MCF 10A (cell line): Measurements from ENCODE around the gene RHD. TPM values are rescaled to one million over a fixed set of nuclear protein-coding genes. Genes with fewer than 3 reads are reported as not detected.
"Not testable (repeated sequence)": the region's sequence is repeated elsewhere in the genome, so short reads cannot be mapped to it uniquely, and the experiment has no call there.

Experiments
- BruUV-seq: library from RNA; stranded (reverse); fragments of 400-500 nt; replicated peaks from 2 replicates; lab custom pipeline; 2021; lab: Mats Ljungman, UMichigan
- CTCF ChIA-PET: fragments of 300-600 bp; sonication (Branson Sonifier 250); formaldehyde crosslinking; extraction: SDS; loops from one replicate; lab custom pipeline; 2021; ENCODE audit warnings: antibody characterized with exemption, inconsistent platforms; lab: Yijun Ruan, JAX
- POLR2A ChIA-PET: fragments of 300-600, 350-650 bp; sonication (Branson Sonifier 250); formaldehyde crosslinking; extraction: SDS; loops from one replicate; lab custom pipeline; 2020; ENCODE audit warnings: antibody characterized with exemption, inconsistent platforms; lab: Yijun Ruan, JAX
- DNase-seq: peaks from one replicate; pipeline ENCODE4 v3.0.0-alpha.2; 2018; ENCODE audit not compliant: unreplicated experiment
- H3K27ac Mint-ChIP-seq: one replicate; pipeline ENCODE4 v1.8.0; 2022; ENCODE audit warnings: mild to moderate bottlenecking, low read depth, mixed read lengths; ENCODE audit not compliant: unreplicated experiment
- H3K27me3 Mint-ChIP-seq: one replicate; pipeline ENCODE4 v1.8.0; 2022; ENCODE audit warnings: mixed read lengths; ENCODE audit not compliant: insufficient read depth, unreplicated experiment
- H3K36me3 Mint-ChIP-seq: one replicate; pipeline ENCODE4 v1.8.0; 2022; ENCODE audit warnings: mild to moderate bottlenecking, moderate library complexity, mixed read lengths; ENCODE audit not compliant: insufficient read depth, unreplicated experiment
- H3K4me1 Mint-ChIP-seq: one replicate; pipeline ENCODE4 v1.8.0; 2022; ENCODE audit warnings: mixed read lengths; ENCODE audit not compliant: insufficient read depth, unreplicated experiment
- H3K4me3 Mint-ChIP-seq: one replicate; pipeline ENCODE4 v1.8.0; 2022; ENCODE audit warnings: mild to moderate bottlenecking, moderate library complexity, mixed read lengths; ENCODE audit not compliant: unreplicated experiment
- H3K9me3 Mint-ChIP-seq: one replicate; pipeline ENCODE4 v1.8.0; 2022; ENCODE audit warnings: mixed read lengths; ENCODE audit not compliant: unreplicated experiment
- CTCF ChIP-seq: fragments of 200-600 bp; IDR thresholded peaks from one replicate; pipeline ENCODE4 v1.8.0; 2022; ENCODE audit warnings: antibody characterized with exemption, mild to moderate bottlenecking; ENCODE audit not compliant: unreplicated experiment
- intact Hi-C: fragments of 100-400 bp; cut with micrococcal nuclease; formaldehyde crosslinking; loops from 2 replicates; pipeline ENCODE4 v1.14.1; 2022
- total RNA-seq: library from RNA; stranded (reverse); gene quantifications from 2 replicates; pipeline ENCODE4 v1.2.3, GENCODE V29; 2022

RHD gene
- total RNA-seq, 1 experiment from 2014 or later = not detected

- CTCF ChIA-PET = interaction anchor here (0.7 kb wide), 1 partner anchor 15 kb away, joined by 4 read pairs; no protein-coding TSS in a partner anchor
- POLR2A ChIA-PET, H3K9me3 Mint-ChIP-seq, H3K36me3 Mint-ChIP-seq, BruUV-seq, H3K27me3 Mint-ChIP-seq, intact Hi-C loops, H3K27ac Mint-ChIP-seq, H3K4me1 Mint-ChIP-seq, DNase-seq: not testable (repeated sequence)
- peak overlapping the region; percentile 88 for H3K4me3 Mint-ChIP-seq
Measured at GRCh38 chr1:25336922-25337354, 64.6 kb downstream of the RHD start.

- H3K36me3 Mint-ChIP-seq, CTCF ChIA-PET, H3K27me3 Mint-ChIP-seq, H3K4me1 Mint-ChIP-seq, intact Hi-C loops, DNase-seq, H3K9me3 Mint-ChIP-seq: not testable (repeated sequence)
- TSS peak; percentile 71 for BruUV-seq
- POLR2A ChIA-PET = interaction anchor here (1.5 to 3.2 kb wide), 7 partner anchors 90 to 107 kb away, joined by 4 to 25 read pairs (median 14); partner anchors contain the start of genes MACO1, RSRP1 and SYF2
- Mint-ChIP-seq H3K4me3 (peak overlapping the region; percentile 89), H3K27ac (peak overlapping the region; percentile 88)
Measured at GRCh38 chr1:25337483-25338187, 65.3 kb downstream of the RHD start.

GRCh38 chr1:25338188-25338981, 66.1 kb downstream of the RHD start, which contains the start of gene TMEM50A:
Gene TMEM50A (plus strand): TSS chr1:25338334. CDS start chr1:25340487, 2,153 bp downstream.
- no TSS peak for BruUV-seq
- H3K27ac Mint-ChIP-seq = peak within 1 kb of the TSS; percentile 88
- peaks cover 10% of the 10 kb centered on the region for H3K4me1 Mint-ChIP-seq
- H3K36me3 Mint-ChIP-seq = peaks cover 11% of the 10 kb centered on the region
- H3K9me3 Mint-ChIP-seq = no peaks in the 10 kb centered on the region
- peak; percentile 79 for DNase-seq
- intact Hi-C loops = no loop called here
- TF ChIP-seq CTCF = no peak
- H3K27me3 Mint-ChIP-seq = no peaks in the 10 kb centered on the region
- POLR2A ChIA-PET = interaction anchor here (0.6 to 3.2 kb wide), 14 partner anchors 10 to 1525 kb away, joined by 3 to 25 read pairs (median 4); partner anchors contain the start of genes MACO1, RSRP1 and SYF2
- peak within 1 kb of the TSS; percentile 89 for H3K4me3 Mint-ChIP-seq
- CTCF ChIA-PET = interaction anchor here (0.7 kb wide), 1 partner anchor 1413 kb away, joined by 4 read pairs; no protein-coding TSS in a partner anchor

- POLR2A ChIA-PET = interaction anchor here (0.6 to 3.2 kb wide), 15 partner anchors 9 to 1524 kb away, joined by 3 to 25 read pairs (median 4); partner anchors contain the start of genes MACO1, RSRP1 and SYF2
- CTCF ChIA-PET = interaction anchor here (0.7 kb wide), 1 partner anchor 1413 kb away, joined by 4 read pairs; no protein-coding TSS in a partner anchor
- intact Hi-C loops = no loop called here
- BruUV-seq = TSS peak; percentile 47
- no peak for DNase-seq
- Mint-ChIP-seq H3K9me3 (no peaks in the 10 kb centered on the region), H3K27me3 (no peaks in the 10 kb centered on the region), H3K36me3 (peaks cover 17% of the 10 kb centered on the region), H3K4me1 (peaks cover 16% of the 10 kb centered on the region), H3K4me3 (peak overlapping the region; percentile 89), H3K27ac (peak overlapping the region; percentile 88)
- no peak for TF ChIP-seq CTCF
Measured at GRCh38 chr1:25338986-25339385, 66.7 kb downstream of the RHD start.
